ENCODE data around the gene CD3E. TPM values are rescaled to one million over a fixed set of nuclear protein-coding genes. Genes with fewer than 3 reads are reported as not detected.

CD3E gene
- total RNA-seq, 2 donors from 2014 or later, result 4.3 to 5.7 TPM

DNA sequence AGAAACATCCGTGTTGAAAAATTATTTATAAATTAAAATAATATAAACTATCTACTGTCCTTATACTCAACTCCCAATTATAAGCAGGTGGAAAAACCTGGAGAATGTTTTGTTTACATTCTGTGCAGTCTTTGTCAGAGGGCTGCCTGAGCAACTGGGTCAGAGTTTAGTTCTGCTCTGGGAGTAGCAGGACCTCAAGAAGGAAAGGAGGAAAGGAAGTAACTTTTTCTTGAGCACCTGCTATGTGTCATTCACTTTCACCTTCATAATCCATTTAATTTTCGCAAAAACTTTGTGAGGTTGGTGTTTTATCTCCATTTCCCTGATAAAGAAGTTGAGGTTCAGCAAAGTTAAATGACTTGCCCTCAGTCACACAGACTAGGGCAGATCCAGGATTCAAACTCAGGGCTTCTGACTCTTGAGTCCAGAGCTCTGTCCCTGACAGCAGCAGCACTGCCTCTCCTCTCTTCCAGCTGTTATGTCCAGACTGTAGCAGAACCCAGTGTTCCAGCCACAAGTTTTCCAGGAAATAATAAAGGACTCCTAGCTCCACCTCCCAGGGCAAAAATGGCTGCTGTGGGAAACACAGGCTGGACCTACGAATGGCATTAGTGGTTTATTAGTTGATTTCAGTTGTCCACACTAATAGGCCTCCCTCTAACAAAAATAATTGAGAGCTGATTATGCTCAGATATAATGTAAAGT is 6.4 kb downstream of the CD3E start:
- Histone ChIP-seq H3K4me1 (peaks cover 7% of the 10 kb centered on the region), H3K9me3 (no peaks in the 10 kb centered on the region), H3K27ac (no peak overlapping the region), H3K9ac (ENCODE audit: low read depth in 2 of 2, low read length in 2 of 2) (no peak overlapping the region), H3K27me3 (no peaks in the 10 kb centered on the region), H3K4me3 (no peak overlapping the region), H3K36me3 (no peaks in the 10 kb centered on the region)
- no peak for DNase-seq
- TF ChIP-seq, protein P1, sequence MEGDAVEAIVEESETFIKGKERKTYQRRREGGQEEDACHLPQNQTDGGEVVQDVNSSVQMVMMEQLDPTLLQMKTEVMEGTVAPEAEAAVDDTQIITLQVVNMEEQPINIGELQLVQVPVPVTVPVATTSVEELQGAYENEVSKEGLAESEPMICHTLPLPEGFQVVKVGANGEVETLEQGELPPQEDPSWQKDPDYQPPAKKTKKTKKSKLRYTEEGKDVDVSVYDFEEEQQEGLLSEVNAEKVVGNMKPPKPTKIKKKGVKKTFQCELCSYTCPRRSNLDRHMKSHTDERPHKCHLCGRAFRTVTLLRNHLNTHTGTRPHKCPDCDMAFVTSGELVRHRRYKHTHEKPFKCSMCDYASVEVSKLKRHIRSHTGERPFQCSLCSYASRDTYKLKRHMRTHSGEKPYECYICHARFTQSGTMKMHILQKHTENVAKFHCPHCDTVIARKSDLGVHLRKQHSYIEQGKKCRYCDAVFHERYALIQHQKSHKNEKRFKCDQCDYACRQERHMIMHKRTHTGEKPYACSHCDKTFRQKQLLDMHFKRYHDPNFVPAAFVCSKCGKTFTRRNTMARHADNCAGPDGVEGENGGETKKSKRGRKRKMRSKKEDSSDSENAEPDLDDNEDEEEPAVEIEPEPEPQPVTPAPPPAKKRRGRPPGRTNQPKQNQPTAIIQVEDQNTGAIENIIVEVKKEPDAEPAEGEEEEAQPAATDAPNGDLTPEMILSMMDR (IDR thresholded peaks at IDR 0.05), result no peak
- intact Hi-C loops (cut with DNase I), result no loop called here

DNA sequence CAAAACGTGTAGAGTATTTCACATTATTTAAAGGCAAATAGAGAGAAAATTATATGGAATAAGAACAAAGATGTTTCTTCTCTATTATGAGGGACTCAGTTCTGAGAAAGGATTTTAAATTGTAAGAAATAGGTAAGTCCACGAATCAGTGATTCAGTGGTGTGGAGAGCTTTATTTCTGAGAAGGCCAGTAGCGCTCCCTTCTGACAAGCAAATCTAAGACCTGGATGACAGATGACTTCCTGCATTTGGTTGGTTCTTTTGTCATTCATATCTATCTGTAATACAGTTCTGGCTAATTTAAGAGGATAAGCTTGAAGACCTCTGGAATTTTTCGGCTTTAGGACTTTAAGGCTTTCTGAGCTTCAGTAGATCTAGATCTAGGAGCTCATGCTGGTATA is 7.0 kb downstream of the CD3E start:
- no peak for DNase-seq
- Histone ChIP-seq H3K27ac (no peak overlapping the region), H3K36me3 (no peaks in the 10 kb centered on the region), H3K4me3 (no peak overlapping the region), H3K9ac (ENCODE audit: low read depth in 2 of 2, low read length in 2 of 2) (no peak overlapping the region), H3K27me3 (no peaks in the 10 kb centered on the region), H3K9me3 (no peaks in the 10 kb centered on the region), H3K4me1 (peaks cover 7% of the 10 kb centered on the region)
- intact Hi-C loops (cut with DNase I), result no loop called here
- TF ChIP-seq, protein P1 (IDR thresholded peaks at IDR 0.05), result no peak

DNA sequence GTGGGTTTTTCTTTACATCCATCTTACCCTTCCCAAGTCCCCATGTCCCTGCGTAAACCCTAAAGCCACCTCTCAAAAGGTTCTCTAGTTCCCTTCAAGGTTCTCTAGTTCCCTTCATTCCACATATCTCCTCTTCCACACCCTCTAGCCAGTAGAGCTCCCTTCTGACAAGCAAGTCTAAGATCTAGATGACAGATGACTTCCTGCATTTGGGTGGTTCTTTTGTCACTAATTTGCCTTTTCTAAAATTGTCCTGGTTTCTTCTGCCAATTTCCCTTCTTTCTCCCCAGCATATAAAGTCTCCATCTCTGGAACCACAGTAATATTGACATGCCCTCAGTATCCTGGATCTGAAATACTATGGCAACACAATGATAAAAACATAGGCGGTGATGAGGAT is 7.8 kb downstream of the CD3E start:
- peaks cover 11% of the 10 kb centered on the region for H3K4me1 ChIP-seq
- TF ChIP-seq, protein P1 (IDR thresholded peaks at IDR 0.05), result no peak
- H3K27ac ChIP-seq, result no peak overlapping the region
- no peaks in the 10 kb centered on the region for H3K9me3 ChIP-seq
- DNase-seq, result no peak
- no peak overlapping the region for H3K9ac ChIP-seq (ENCODE audit: low read depth in 2 of 2, low read length in 2 of 2)
- no peak overlapping the region for H3K4me3 ChIP-seq
- no peaks in the 10 kb centered on the region for H3K27me3 ChIP-seq
- H3K36me3 ChIP-seq, result no peaks in the 10 kb centered on the region
- intact Hi-C loops (cut with DNase I), result no loop called here

DNA sequence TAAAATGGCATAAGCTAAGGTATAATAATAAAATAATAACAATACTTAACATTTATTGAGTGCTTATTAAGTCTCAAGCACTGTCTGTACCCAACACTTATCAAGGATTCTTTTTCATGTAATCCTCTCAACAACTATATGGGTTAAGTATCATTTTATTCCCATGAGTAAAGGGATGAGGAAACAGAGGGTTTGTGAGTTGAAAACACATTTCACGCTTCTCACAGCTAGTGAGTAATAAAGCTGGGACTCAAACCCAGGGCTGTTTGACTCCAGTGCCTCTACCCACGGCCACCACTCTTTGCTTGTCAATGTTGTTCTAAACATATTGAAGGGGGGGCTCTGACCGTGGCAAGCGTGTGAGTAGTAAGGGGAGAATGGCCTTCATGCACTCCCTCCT is 8.7 kb downstream of the CD3E start:
- Histone ChIP-seq H3K27me3 (no peaks in the 10 kb centered on the region), H3K27ac (no peak overlapping the region), H3K9me3 (no peaks in the 10 kb centered on the region), H3K4me1 (peaks cover 11% of the 10 kb centered on the region), H3K9ac (ENCODE audit: low read depth in 2 of 2, low read length in 2 of 2) (no peak overlapping the region), H3K4me3 (no peak overlapping the region), H3K36me3 (no peaks in the 10 kb centered on the region)
- intact Hi-C loops (cut with DNase I), result no loop called here
- DNase-seq, result no peak
- TF ChIP-seq, protein P1 (IDR thresholded peaks at IDR 0.05), result no peak

DNA sequence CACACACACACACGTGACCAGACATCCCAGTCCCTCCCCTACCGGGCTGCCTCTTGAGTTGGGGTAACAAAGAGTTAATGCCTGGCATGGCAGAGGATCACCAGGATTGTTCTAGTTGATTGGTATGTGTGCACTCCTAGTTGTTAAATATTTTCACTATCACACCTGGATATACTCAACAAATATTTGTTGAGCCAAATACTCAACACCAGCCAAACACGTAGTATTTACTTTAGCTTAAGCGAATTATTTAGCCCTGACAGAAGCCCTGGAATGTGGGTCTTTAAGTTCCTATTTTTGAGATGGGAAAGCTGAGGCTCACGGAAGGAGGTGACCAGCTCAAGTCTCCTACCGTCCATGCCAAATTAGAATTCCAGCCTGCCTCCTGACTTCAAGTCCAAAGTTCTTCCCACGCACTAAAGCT is 10.5 kb downstream of the CD3E start:
- no peak overlapping the region for H3K4me3 ChIP-seq

More for the DNA sequence above, 10.5 kb downstream of the CD3E start:
- no peak overlapping the region for H3K9ac ChIP-seq (ENCODE audit: low read depth in 2 of 2, low read length in 2 of 2)
- TF ChIP-seq, protein P1 (IDR thresholded peaks at IDR 0.05), result no peak
- H3K27ac ChIP-seq, result peak overlapping the region; percentile 46
- no peaks in the 10 kb centered on the region for H3K27me3 ChIP-seq
- intact Hi-C loops (cut with DNase I), result no loop called here
- DNase-seq, result no peak
- peaks cover 11% of the 10 kb centered on the region for H3K4me1 ChIP-seq
- no peaks in the 10 kb centered on the region for H3K9me3 ChIP-seq
- no peaks in the 10 kb centered on the region for H3K36me3 ChIP-seq

Measured in colonic mucosa (tissue), 4 donors.